ENCODE data around the gene ST6GALNAC3. TPM values are rescaled to one million over a fixed set of nuclear protein-coding genes. Genes with fewer than 3 reads are reported as not detected.

ST6GALNAC3 gene
- total RNA-seq, 2 donors from 2014 or later: 2.5 to 5.7 TPM

- TF ChIP-seq, protein P1, sequence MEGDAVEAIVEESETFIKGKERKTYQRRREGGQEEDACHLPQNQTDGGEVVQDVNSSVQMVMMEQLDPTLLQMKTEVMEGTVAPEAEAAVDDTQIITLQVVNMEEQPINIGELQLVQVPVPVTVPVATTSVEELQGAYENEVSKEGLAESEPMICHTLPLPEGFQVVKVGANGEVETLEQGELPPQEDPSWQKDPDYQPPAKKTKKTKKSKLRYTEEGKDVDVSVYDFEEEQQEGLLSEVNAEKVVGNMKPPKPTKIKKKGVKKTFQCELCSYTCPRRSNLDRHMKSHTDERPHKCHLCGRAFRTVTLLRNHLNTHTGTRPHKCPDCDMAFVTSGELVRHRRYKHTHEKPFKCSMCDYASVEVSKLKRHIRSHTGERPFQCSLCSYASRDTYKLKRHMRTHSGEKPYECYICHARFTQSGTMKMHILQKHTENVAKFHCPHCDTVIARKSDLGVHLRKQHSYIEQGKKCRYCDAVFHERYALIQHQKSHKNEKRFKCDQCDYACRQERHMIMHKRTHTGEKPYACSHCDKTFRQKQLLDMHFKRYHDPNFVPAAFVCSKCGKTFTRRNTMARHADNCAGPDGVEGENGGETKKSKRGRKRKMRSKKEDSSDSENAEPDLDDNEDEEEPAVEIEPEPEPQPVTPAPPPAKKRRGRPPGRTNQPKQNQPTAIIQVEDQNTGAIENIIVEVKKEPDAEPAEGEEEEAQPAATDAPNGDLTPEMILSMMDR (IDR thresholded peaks at IDR 0.05): no peak
- Histone ChIP-seq H3K36me3 (no peaks in the 10 kb centered on the region), H3K4me1 (no peaks in the 10 kb centered on the region), H3K27me3 (no peaks in the 10 kb centered on the region), H3K9ac (ENCODE audit: low read depth in 2 of 2, low read length in 2 of 2) (no peak overlapping the region), H3K4me3 (no peak overlapping the region), H3K9me3 (no peaks in the 10 kb centered on the region), H3K27ac (peak overlapping the region; percentile 11)
- intact Hi-C loops (cut with DNase I): loop anchor here (10.0 kb wide), 1 partner anchor 57 kb away; no protein-coding TSS in a partner anchor
- peak; percentile 58 for DNase-seq
These were observed 473.4 kb downstream of the ST6GALNAC3 start for GRCh38 chr1:76547916-76548315.

DNA sequence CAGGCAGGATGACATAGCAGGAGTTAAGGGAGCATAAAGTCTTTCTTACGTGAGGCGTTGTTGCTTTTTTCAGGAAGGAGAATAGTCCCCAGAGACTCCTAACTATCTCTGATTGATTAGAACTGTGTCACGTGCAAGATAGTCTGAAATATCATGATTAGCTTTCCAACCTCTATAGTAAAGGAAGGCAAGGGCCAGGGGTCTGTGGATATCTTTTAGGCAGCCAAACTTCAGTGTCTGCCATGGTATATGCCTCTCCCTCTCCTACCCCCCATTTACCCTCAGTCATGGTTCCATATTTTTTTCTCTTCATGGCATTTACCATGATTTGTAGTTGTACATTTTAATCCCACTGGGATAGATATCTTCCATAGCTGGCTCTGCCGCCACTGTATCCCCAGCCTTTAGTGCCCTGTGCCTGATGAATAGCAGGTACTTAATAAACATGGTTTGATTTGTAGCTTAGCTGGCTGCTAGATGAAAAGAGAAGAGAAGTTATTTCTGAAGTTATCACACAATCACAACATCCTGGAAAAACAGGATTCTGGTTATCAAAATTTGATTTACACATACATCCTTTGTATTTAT, 474.1 kb downstream of the ST6GALNAC3 start:
- DNase-seq: no peak
- Histone ChIP-seq H3K36me3 (no peaks in the 10 kb centered on the region), H3K9ac (ENCODE audit: low read depth in 2 of 2, low read length in 2 of 2) (no peak overlapping the region), H3K9me3 (no peaks in the 10 kb centered on the region), H3K4me1 (no peaks in the 10 kb centered on the region), H3K27me3 (no peaks in the 10 kb centered on the region), H3K4me3 (no peak overlapping the region), H3K27ac (peak overlapping the region; percentile 11)
- TF ChIP-seq, protein P1 (IDR thresholded peaks at IDR 0.05): no peak
- intact Hi-C loops (cut with DNase I): loop anchor here (10.0 kb wide), 1 partner anchor 56 kb away; no protein-coding TSS in a partner anchor

DNA sequence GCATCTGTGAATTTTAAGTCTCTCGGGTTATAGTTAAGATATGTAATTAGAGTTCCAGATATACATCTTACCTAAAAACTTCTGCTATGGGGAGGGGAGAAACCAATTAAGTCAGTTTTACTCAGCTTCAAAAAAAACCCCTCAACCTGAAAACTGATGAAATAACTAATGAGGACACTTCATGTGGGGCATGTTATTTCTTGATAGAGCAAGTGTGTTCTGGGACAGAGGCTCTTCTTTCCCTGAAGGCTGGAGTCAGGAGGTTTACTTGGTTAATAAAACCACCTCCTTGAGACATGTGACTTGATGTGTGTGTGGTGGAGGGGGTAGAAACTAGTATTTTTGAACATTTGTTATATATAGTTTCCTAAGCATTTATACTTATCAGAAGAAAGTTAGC, 479.7 kb downstream of the ST6GALNAC3 start:
- intact Hi-C loops (cut with DNase I): no loop called here
- TF ChIP-seq, protein P1 (IDR thresholded peaks at IDR 0.05): no peak

DNA sequence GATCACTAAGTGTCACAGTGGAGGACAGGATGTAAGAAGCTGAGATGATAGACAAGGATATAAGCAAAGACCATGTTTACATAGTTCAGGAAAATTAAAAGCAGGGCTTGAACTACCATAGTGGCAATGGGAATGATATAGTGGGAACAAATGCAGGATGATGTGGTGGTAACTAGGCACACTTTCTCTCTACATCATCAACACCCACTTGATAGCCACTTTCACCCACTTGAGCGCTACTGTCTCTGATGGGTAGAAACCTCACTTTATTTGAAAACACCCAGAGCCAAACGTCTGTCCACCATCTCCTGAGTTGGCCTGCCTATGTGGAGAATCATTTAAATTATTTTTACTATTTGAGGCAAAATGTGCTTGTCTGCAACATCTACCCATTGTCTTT, 487.7 kb downstream of the ST6GALNAC3 start:
- Histone ChIP-seq H3K4me3 (no peak overlapping the region), H3K9ac (ENCODE audit: low read depth in 2 of 2, low read length in 2 of 2) (no peak overlapping the region), H3K9me3 (no peaks in the 10 kb centered on the region), H3K36me3 (no peaks in the 10 kb centered on the region), H3K27ac (no peak overlapping the region), H3K4me1 (no peaks in the 10 kb centered on the region), H3K27me3 (no peaks in the 10 kb centered on the region)
- intact Hi-C loops (cut with DNase I): no loop called here
- TF ChIP-seq, protein P1 (IDR thresholded peaks at IDR 0.05): no peak
- no peak for DNase-seq

More for the DNA sequence above, 479.7 kb downstream of the ST6GALNAC3 start:
- Histone ChIP-seq H3K4me1 (no peaks in the 10 kb centered on the region), H3K4me3 (no peak overlapping the region), H3K27ac (no peak overlapping the region), H3K27me3 (no peaks in the 10 kb centered on the region), H3K9me3 (no peaks in the 10 kb centered on the region), H3K9ac (ENCODE audit: low read depth in 2 of 2, low read length in 2 of 2) (no peak overlapping the region), H3K36me3 (no peaks in the 10 kb centered on the region)
- DNase-seq: no peak

- Histone ChIP-seq H3K36me3 (no peaks in the 10 kb centered on the region), H3K4me3 (no peak overlapping the region), H3K27ac (no peak overlapping the region), H3K9ac (ENCODE audit: low read depth in 2 of 2, low read length in 2 of 2) (no peak overlapping the region), H3K9me3 (no peaks in the 10 kb centered on the region), H3K4me1 (no peaks in the 10 kb centered on the region), H3K27me3 (no peaks in the 10 kb centered on the region)
- TF ChIP-seq, protein P1 (IDR thresholded peaks at IDR 0.05): no peak
- no peak for DNase-seq
- intact Hi-C loops (cut with DNase I): no loop called here
These were observed 494.2 kb downstream of the ST6GALNAC3 start for GRCh38 chr1:76568573-76569238.

Data from colonic mucosa (tissue), 4 donors.